Activated CD8-positive, alpha-beta memory T cell treated with anti-CD3 and anti-CD28 coated beads, Interleukin-2, amount 50 U/mL, for 1 hour (primary cell): ENCODE results near the gene AUP1.
A peak's percentile ranks its signal among the peaks of the same experiment; 100 is the strongest.

Experiments
- DNase-seq: peaks from one replicate; pipeline ENCODE4 v3.0.0-alpha.2; 2020; ENCODE audit errors: extremely low read depth

The AUP1 gene

DNA sequence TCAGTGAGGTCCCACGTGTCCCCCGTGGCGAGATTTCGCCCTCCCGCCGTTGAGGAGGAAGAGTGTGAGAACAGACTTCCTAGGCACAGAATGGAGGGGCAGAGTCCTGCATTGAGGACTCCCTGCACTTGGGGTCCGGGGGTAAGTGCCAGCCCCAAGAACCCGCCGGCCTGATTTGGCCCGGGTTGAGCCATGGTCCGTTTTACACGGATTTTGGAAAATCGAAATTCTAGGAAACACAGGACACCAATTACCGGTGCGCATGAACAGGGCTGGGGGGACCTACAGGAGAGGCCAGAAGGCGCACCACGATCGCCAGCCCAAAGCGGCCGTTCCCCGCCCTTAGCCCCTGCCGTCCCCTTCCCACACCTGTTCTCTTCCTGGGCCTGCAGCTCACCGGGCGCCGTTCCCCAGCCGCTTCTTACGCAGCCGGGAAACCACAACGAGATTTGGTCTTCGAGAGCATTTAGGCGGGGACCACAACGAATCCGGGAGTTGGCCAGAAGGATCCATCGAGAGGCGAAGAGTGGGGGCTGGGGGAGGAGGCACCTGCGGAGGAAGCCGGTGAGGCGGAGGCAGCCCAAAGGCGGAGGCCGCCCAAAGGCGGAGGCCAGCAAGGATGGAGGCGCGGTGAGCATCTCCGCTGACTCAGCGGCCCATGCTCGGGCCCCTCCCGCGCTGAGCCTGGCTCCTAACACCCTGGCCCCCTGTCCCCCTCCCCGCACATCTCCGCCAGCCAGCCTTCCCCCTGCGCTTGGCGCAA lies 15.7 kb downstream of the AUP1 start:
- no peak for DNase-seq

DNA sequence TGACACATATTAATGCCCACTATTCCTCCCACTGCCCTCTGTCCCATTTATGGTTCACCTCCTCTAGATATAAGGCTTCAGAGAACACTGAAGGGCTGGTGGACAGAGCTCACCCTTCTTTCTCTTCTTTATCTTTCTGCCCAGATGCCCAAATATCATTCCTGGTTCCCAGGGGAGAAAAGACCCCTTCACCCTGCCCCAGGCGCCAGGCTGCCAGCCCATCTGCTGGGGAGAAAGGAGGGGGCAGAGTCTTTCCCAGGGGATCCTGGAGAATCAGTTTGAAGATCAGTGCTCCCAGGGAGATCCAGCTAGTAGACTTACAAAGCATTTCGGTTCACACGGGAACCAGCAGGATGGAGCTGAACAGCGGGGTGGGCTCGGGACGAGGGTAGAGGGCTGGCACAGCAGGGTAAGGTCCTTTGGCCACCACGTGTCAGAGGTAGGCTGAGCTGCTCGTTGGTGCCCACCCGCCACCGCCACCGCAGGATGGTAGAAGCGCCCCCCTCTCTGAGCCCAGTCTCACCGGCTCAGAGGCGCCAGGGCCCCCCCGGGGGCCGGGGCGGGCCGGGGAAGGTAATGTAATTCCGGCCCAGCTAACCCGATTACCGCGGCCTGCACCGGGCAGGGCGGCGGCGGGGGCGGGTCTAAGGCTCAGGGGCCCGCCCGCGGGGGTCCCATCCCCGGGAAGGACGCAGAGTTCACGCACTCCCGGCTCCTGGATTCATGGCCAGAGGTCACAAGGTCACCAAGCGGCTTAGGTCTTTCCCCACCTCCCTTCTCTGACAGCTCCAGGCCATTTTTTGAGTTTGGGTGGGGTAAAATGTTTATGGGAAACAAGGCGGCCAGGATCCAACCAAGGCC lies 16.5 kb downstream of the AUP1 start:
- no peak for DNase-seq

DNA sequence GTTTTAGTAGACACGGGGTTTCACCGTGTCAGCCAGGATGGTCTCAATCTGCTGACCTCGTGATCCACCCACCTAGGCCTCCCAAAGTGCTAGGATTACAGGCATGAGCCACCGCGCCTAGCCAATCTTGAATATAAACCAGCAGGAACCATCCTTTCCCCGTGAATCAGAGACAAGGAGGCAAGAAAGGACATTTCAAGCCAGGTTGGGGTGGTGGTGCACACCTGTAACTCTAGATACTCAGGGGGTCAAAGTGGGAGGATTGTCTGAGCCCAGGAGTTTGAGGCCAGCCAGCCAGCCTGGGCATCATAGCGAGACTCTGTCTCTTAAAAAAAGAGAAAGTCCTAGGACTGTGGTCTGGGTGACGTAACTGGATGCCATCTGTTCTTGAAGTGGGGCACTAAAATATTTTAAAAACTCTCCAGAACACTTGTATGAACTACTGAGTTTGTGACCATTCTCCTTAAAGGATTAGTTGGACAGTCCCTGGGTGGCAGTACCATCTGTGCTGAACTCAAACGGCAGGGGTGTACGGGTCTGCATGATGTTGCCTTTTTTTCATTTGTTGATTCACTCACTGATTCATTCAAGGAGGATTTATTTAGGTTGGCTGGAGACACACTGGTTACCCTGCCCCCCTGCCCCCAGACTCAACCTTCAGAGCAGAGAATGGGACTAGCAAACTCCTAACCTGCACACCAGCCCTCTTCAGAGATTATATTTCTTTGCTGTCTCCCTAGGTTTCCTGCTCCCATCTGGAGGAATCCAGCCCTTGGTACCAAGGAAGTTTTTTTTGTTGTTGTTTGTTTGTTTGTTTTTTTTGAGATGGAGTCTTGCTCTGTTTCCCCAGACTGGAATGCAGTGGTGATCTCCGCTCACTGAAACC lies 18.2 kb downstream of the AUP1 start:
- DNase-seq, result no peak

DNA sequence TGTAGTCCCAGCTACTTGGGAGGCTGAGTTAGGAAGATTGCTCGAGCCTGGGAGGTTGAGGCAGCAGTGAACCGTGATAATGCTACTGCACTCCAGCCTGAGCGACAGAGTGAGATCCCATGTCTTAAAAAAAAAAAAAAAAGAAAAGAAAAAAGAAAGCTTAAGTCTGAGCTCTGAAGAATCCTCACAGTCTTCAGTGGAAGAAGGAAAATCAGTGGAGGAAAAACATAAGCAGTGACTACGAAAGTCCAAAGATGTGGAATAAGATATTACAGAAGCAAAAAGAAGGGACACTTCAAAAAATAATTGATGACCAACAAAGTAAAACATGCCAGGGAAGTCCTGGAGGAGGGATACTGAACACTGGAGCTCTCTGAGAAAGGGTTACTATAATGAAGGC lies 19.2 kb downstream of the AUP1 start:
- no peak for DNase-seq

DNA sequence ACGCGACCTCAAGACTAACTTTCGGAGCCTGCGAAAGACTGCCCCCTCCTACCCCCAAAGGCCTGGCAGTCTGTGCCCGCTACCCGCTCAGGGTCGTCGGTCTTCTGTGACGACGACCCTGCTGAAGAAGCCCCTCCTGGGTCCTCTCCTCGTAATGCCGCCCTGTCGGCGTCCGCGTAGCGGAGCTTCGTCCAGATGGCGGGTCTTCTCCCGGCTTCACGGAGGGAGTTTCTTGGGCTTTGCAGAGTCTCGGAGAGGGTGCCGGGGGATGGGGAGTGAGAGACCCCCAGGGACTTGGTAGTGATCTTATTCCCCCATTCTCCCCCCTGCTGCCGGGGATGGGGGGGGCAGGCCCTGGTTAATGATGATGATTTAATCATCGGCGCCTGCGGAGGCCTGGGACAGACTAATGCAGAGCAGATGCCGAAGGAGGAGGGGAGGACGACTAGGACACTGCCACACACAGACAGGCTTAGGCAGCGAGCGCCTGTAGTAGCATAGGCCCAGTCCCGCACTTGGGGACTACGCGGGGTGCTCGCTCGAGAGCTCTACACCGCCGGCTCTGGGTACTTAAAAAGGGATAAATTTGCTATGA lies 21.5 kb downstream of the AUP1 start:
- DNase-seq, result no peak

DNA sequence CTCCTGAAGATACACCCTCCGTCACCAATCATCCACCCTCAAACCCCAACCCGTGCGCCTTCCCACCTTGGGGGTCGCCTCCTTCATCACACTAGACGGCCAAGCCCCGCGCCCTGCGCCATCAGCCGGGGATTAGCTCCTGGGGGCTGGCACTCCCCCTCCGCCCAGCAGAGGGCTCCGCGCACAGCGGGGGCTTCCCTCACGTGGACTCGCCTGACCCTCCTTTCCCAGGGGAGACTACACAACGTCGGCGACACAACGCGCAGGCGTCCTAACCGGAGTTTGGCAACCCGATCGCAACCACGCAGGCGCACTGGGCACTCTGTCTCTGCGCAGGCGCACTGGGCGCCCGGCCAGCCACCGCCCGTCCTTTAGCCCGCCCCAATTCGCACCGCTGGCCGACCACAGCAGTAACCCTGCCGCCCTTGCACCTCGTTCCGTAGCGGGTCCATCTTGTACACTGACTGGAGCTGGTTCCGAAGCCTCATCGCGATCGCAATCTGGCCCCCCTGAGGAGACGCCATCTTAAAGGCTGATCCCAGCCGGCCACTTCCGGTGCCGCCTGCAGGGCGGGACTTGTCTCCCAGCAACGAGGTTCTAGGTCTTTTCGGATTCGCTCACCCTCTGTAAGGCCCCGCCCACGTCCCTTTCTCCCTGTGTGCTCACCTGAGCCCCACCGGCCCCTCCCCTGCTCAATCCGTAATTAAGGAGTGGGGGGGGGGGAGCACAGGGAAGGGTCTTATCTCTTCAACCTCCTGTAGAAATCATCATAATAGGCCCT lies 22.2 kb downstream of the AUP1 start, which contains the start of gene PCGF1:
PCGF1 (minus strand) TSS at position 551 of the 781 bp plus-strand sequence; CDS start at position 524, 27 bp downstream.
- DNase-seq, result peak; percentile 94

DNA sequence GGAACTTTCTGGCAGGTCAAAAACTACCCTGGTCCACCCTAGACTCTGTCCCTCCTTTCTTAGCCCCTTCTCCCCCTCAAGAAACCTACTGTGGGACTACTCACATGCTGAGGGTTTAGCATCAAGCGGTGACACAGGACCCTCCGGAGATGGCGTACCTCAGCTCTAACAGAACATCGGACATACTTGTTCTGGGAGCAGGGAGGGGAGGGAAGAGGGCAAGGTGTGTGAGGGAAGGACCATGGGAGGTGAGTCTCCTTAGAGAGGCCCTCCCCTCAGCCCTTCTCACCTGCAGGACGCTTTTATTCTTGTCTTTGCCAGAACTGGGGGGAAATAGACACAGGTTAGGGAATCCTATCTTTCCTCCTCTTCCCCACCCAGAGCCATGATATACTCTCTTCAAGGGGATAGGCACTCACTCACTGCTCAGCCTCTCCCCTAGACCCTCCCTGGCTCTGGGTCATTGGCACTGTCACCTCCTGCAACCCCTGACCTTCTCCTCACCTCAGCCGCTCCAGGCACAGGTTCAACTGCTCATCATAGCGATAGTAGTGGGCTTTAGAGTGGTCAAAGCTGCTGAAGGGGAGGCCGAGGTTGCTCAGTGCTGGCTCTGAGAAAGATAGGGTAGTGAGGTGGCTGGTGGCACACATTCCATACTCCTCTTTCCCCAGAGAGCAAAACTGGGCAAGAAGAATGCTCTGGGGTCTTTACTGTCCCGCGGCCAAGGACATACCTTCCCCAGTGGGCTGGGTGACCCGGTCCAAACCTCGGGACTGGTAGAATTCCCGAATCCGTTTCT lies 23.9 kb downstream of the AUP1 start:
- DNase-seq, result no peak

DNA sequence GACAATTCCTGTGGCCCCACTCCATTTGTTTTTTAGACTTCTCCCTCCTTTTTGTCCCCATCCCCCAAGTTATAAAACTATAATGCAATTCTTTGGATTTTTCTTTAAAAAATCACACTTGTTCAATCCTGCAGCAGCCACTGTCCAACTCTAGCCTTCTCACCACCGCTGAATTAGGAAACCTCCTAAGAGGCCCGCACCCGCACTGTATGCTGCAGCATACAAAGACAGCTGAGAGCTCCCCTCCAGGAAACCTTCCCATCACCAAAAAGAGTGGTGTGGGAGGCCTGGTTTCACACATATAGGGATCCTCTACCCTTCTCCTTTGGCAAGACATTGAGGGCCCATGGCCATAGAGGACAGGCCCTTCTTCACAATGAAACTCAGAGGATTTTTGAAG lies 24.9 kb downstream of the AUP1 start:
- no peak for DNase-seq

DNA sequence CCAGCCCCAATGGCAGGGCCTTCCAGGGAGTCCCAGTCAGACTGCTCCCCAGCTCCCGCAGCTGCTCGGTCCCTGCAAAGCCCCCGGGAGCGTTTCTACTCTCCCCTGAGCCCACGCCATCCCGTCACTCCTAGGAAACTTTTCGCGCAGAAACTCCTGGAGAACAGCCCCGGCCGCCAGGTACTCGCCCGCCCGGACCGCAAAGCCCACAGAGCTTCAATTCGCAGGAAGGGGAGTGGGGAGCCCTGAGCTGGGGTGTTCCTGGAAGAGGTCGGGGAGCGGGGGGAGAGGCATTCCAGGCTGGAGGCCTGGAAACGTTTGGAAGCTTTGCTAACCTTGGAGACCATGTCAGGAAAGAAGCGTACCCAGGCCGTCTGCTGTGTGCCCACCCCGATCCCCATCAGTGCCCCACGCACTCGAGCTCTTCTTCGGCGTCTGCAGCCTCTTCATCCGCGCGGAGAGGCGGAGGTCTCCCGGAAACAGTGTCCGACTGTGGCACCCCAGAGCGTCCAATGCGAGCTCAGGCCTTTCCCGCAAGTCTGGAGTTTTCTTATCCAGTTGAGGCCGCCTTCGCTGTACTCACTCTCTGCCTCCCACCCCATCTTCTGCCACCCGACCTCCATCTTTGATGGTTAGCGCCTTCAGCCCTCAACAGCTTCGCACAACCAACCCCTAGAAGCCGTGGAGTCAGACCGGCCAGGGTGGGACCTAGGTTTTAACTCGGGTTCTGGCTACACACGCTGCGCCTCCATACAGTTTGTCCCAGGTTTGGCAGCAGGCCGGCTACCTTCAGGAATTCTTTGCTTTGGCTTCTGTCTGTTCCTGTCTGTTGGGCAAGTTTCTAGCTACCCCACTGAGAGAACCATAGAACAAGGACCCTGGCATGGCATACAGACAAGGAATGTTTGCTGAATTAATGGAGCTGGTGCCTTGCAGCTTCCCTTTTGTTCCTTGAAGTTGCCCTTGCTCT lies 25.7 kb downstream of the AUP1 start:
- DNase-seq, result no peak

DNA sequence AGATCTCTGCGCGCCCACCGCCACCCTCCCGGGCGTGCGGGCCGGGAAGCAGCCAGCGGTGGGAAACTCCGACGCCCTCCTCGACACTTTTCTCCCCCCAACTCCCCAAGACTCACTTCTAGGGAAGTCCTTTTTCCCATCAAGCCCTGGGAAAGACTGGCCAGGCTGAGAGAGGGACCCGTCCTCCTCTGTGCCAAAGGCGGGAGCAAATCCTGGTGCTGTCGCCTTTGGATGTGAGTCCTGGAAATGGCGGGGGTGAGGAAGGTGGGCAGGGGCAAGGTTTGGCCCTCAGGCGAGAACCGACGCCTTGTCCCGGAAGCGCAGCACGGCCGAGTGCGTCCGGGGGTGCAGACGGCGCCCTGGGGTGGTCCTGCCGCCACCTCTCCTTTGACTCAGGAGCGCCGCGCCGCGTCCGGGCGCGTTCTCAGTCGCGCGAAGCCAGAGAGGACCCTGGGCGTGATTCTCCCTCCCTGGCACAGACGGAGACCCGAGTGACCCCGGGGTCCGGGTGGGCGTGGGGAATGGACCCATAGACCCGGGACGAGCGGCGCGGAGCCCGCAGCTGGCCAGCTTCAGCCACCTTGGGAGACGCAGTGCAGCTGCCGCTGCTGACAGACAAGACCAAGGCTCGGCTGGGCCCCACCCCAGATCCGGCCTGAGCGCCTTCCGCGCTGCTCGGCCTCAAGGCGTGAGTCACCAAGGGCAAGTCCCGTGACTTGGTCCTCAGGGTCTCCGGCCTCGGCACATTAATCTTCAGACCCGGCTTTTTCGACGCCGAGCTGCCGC lies 26.6 kb downstream of the AUP1 start:
- no peak for DNase-seq

DNA sequence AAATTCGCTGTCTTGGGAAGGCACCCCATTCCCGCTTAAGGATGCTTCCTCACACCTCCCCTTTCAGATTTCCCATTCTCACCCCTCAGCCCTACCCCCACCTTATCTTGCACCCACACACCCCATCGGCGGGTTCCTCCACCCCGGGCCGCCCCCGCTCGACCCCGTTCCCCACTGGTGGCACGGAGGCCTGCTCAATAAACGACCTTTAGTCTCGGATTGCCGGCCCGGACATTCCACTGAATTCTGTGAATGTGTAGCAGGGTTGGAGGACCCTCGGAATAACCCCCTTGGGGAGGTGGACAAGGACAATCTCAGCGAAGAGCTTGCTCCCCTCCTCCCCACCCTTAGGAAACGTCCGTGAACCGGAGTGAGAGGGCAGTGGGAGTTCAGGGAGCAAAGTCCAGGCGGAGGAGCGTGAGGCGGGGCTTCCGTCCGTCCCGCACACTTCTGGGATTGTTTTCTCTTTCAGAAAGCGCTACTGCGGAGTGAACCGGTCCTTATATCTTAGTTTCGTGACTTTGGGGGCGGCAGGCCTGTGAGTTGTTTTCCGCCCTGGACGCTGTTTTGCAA lies 27.3 kb downstream of the AUP1 start:
- DNase-seq, result no peak

DNA sequence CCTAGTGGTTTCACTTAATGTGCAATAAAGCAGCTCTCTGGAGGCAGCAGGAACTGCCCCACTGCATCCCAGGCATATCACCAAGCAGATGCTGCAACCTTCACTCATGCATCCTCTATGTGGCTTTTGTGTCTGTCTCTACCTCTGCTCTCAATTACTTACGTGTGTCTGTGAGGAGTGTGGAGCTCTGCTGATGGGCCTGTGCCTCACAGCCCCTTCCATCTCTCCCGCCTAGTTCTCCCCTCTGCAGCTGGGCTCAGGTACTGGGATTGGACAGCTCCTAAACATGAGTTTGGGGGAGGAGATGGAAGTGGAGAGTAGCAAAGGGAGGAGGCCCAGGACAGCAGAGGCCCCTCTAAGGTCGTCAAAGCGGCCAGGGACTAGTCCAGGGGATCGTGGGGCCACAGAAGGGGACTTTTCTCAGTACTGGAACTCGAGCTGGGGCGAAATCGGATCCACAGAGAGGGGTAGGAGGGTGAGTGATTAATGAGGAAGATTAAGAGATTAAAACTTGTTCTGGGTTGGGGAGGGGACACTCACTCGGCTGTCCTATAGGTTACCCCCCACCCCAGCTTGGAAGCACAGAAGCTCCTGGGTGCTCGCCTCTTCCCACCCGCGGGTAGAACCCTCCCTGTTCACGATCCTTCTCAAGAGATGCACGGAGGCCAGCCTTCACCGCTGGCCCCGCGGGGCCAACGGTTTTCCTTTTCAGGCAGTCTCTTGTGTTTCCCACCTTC lies 28.0 kb downstream of the AUP1 start:
- no peak for DNase-seq

DNA sequence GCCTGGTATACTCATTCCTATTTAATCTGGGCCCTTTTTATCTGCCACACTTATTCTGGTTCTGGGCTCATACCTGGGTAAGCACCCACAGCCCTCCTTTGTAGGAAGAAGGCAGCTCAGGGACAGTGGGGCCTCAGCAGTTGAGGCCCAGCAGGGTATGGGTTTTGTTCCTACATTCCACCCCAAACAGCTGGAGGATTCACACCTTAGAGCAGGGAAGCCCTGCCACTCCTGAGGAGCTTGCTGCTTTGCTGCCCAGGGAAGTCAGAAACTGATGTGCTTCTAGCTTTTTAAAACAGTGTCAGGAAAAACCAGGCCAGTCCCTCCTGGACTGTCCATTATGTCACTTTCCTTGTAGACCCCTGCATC lies 28.9 kb downstream of the AUP1 start:
- no peak for DNase-seq

DNA sequence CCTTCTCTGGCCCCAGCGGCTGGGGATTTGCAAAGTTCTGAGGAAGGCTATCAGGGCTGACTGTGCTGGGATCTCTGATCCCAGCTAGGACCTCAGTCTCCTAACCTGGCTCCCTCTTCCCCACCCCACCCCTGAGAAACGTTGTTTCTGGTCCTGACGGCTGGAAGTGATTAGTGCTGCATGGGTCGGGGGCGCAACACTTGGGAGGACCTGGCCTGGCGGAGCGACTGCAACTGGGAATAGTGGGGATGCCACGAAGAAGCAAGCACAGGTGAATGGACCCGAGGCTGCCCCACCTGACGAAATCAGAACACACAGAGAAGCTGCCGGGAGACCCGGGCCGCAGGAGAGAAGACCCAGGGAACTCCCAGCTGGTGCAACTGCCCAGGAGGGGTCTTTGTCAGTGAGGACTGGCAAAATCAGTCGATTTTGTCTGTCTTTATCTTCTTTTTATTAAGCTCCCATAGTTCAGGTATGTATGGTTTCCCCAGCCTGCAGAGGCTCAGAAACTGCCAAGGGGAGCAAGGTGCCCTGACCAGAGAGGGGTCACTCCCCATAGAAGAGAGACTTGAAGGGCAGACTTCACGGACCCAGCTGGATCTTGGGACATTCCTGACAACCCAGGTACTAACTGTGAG lies 29.4 kb downstream of the AUP1 start:
- DNase-seq, result no peak

DNA sequence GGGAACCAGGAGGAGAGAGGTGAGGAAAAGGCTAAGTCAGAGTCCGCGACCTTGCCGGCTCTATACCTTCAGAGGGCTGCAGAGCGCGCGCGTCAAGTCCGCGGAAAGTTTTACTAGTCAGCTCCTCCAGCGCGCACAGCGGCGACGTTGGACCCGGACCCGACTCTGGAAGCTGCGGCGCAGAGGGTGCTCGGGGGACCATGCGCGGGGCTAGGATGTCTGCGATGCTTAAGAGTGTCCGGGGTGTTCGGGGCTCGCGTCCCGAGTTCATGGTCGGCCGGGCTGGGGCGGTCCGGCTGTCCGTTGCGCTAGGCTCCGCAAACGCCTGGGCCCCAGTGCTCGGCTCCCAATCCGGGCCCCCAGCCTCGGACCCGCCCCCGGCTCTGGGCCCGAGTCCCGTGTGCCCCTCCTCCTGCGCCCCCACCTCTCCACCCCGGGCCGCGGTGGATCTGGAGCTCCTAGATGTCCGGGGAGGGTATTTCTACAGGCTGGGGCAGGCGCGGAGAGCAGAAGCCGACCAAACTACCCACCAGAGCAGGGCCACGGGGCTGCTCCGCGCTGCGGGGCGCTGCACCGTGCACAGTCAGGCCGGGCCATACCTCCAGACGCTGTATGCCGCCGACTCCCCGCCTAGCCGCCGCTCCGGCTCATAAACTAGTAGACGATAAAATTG lies 30.1 kb downstream of the AUP1 start, which contains the start of gene LBX2:
LBX2 (minus strand) TSS at position 337 of the 673 bp plus-strand sequence; CDS start at position 271, 66 bp downstream.
- DNase-seq, result no peak
